BE2C (cell line): ENCODE measurements around the gene LRATD1.

ENCODE experiments used
- DNase-seq: peaks from one replicate; pipeline ENCODE4 v3.0.0-alpha.2; 2020
- H3K27me3 ChIP-seq: fragments of 250-450 bp; sonication (Bioruptor Pico); 2 replicates; pipeline ENCODE4 v1.5.1; 2020; ENCODE audit warnings: mild to moderate bottlenecking
- H3K36me3 ChIP-seq: fragments of 250-450 bp; sonication (Bioruptor Pico); 2 replicates; pipeline ENCODE4 v1.5.1; 2020; ENCODE audit warnings: mild to moderate bottlenecking
- H3K4me1 ChIP-seq: fragments of 250-450 bp; sonication (Bioruptor Pico); 2 replicates; pipeline ENCODE4 v1.5.1; 2020
- H3K4me3 ChIP-seq: 2 replicates; pipeline ENCODE4 v1.5.1; 2011; ENCODE audit warnings: low read depth, low read length
- H3K9me3 ChIP-seq: fragments of 250-450 bp; sonication (Bioruptor Pico); 2 replicates; pipeline ENCODE4 v1.5.1; 2020
- TF ChIP-seq, protein P1 (sequence below): IDR thresholded peaks from 2 replicates; pipeline ENCODE4 v1.5.1; 2012; ENCODE audit warnings: mild to moderate bottlenecking, low read depth, low read length

LRATD1 gene

DNA sequence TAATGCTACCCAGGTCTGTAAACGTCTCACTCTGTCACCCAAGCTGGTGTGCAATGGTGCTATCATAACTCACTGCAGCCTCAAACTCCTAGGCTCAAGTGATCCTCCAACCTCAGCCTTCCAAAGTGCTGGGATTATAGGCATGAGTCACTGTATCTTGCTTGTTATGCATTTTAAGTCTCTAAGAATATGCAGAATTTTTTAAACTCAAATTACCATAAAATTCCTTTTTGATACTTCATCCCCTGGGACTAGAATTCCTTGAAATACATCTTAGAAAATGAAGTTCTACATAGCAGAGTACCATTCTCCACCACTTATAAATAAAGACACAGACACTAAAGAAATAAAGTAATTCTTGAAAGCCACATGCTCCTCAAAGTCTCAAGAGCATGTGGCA is 30.2 kb upstream of the LRATD1 start:
- Histone ChIP-seq H3K9me3 (peaks cover 3% of the 10 kb centered on the region; the same call in 1 of the 2 replicates), H3K36me3 (no peaks in the 10 kb centered on the region), H3K4me1 (no peaks in the 10 kb centered on the region), H3K27me3 (peaks cover 3% of the 10 kb centered on the region; the same call in 1 of the 2 replicates), H3K4me3 (no peak overlapping the region)
- TF ChIP-seq, protein P1, sequence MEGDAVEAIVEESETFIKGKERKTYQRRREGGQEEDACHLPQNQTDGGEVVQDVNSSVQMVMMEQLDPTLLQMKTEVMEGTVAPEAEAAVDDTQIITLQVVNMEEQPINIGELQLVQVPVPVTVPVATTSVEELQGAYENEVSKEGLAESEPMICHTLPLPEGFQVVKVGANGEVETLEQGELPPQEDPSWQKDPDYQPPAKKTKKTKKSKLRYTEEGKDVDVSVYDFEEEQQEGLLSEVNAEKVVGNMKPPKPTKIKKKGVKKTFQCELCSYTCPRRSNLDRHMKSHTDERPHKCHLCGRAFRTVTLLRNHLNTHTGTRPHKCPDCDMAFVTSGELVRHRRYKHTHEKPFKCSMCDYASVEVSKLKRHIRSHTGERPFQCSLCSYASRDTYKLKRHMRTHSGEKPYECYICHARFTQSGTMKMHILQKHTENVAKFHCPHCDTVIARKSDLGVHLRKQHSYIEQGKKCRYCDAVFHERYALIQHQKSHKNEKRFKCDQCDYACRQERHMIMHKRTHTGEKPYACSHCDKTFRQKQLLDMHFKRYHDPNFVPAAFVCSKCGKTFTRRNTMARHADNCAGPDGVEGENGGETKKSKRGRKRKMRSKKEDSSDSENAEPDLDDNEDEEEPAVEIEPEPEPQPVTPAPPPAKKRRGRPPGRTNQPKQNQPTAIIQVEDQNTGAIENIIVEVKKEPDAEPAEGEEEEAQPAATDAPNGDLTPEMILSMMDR, result no peak
- DNase-seq, result no peak

DNA sequence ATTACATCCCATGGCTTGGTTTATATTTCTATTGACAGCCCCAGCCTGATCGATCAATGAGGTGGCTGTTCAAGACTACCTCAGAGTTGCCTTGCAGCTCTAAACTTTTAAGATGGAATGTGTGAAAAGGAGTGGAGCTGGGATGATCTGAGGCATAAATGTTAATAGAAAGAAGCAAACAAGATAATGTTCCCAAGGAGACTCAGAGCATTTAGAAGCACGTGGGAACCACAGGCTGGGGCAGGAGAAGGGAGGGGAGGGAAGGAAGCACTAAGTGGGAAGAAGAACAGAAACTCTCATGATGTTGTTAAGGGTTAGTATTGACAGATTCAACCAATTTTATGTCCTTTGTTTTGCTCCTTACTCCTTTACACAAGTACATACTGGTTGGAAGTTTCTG is 28.8 kb upstream of the LRATD1 start:
- DNase-seq, result no peak
- no peaks in the 10 kb centered on the region for H3K36me3 ChIP-seq
- no peaks in the 10 kb centered on the region for H3K4me1 ChIP-seq
- H3K27me3 ChIP-seq, result peaks cover 1% of the 10 kb centered on the region; the same call in 1 of the 2 replicates
- H3K4me3 ChIP-seq, result no peak overlapping the region
- H3K9me3 ChIP-seq, result peaks cover 3% of the 10 kb centered on the region; the same call in 1 of the 2 replicates
- TF ChIP-seq, protein P1, result no peak

DNA sequence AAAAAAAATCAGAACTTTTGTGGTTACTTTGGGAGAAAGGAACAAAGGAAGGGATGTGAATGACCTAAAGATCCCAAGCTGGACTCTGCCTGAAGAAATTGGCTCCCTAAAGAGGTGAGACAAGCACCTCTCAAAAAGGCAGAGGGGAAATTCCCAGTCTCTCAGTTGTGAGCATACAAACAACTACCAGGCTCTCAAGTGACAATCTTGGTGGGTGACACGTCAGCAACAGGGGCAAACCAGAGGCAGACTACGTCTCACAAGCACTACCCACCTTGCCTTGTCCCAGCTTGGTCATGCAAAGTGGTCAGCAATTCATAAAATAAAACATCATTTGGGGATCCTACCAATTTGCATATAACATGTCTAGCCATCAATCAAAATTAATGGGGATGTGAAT is 24.3 kb upstream of the LRATD1 start:
- Histone ChIP-seq H3K36me3 (no peaks in the 10 kb centered on the region), H3K4me3 (no peak overlapping the region), H3K4me1 (no peaks in the 10 kb centered on the region), H3K9me3 (peaks cover 3% of the 10 kb centered on the region; the same call in 1 of the 2 replicates), H3K27me3 (peaks cover 6% of the 10 kb centered on the region; the same call in 1 of the 2 replicates)
- TF ChIP-seq, protein P1, result no peak
- DNase-seq, result no peak

DNA sequence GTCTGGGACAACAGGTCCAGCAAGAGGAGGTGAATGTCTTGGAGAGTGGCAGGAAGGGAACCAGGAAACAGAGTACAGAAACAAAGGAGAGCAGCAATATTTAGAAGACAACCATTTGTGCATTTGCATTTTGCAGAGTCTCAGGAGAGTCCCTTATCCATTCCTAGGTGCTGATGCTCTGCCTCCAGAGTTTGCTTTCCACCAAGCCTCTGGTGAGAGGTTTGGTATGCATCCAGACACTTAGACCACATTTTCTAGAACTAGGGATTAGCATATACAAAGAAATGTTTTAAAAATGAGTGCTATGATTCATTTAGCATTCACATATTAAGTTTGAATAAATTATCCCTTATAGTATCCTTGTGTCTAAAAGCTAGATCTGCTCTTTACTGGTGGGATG is 18.5 kb upstream of the LRATD1 start:
- no peak overlapping the region for H3K4me3 ChIP-seq
- TF ChIP-seq, protein P1, result no peak
- no peaks in the 10 kb centered on the region for H3K36me3 ChIP-seq
- no peaks in the 10 kb centered on the region for H3K4me1 ChIP-seq
- no peak for DNase-seq
- no peaks in the 10 kb centered on the region for H3K9me3 ChIP-seq
- peaks cover 6% of the 10 kb centered on the region; the same call in 1 of the 2 replicates for H3K27me3 ChIP-seq

DNA sequence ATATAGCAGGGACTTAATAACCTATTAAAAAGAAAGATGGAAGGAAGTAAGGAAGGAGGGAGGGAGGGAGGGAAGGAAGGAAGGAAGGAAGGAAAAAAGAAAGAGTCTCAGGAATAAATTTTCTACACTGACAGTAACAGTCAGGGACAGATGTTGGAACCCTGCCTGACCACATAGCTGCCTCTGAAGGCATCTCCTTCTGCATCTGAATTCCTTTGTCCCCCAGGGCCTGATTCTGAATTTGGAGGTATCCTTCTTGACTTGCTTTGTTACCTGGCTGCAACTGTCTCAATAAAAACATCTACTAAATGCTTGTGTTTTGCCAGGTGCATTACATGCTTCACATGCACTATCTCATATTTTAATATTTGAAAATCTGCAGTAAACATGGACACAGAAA is 17.4 kb upstream of the LRATD1 start:
- no peak for DNase-seq
- TF ChIP-seq, protein P1, result no peak
- no peak overlapping the region for H3K4me3 ChIP-seq
- no peaks in the 10 kb centered on the region for H3K36me3 ChIP-seq
- H3K4me1 ChIP-seq, result no peaks in the 10 kb centered on the region
- peaks cover 6% of the 10 kb centered on the region; the same call in 1 of the 2 replicates for H3K27me3 ChIP-seq
- no peaks in the 10 kb centered on the region for H3K9me3 ChIP-seq

DNA sequence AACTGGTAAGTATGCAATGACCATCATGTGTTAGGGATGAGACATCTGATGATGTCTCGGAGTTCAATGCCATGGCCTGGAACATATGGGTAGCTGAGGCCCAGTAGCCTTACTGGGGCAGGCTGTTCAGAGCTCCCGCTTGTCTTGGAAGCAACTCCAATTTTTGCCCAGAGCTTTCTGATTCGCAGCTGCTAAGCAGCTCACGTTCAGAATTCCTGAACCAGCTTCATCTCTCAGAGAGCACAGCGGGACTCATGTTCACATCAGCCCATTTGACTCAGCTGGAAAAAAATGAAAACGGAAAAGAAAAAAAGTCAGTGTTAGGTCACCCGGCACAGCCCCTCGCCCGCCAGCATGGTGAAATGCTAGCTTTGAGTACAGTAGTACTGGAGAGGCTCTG is 16.8 kb upstream of the LRATD1 start:
- Histone ChIP-seq H3K9me3 (no peaks in the 10 kb centered on the region), H3K27me3 (peaks cover 6% of the 10 kb centered on the region; the same call in 1 of the 2 replicates), H3K4me1 (no peaks in the 10 kb centered on the region), H3K36me3 (no peaks in the 10 kb centered on the region), H3K4me3 (no peak overlapping the region)
- TF ChIP-seq, protein P1, result no peak
- DNase-seq, result no peak
